UCSD-AML1 (cell line): ENCODE results near the gene TAX1BP3.
"Not testable (repeated sequence)": the region's sequence is repeated elsewhere in the genome, so short reads cannot be mapped to it uniquely, and the experiment has no call there.

Experiments used
- DNase-seq: peaks from one replicate; lab custom pipeline; 2025; ENCODE audit not compliant: unreplicated experiment; lab: John Stamatoyannopoulos, UW

The TAX1BP3 gene

GRCh38 chr17:3668279-3669084 is at the start of gene TAX1BP3, which contains the start of gene EMC6:
Gene TAX1BP3 (minus strand): TSS chr17:3668578. CDS start chr17:3668526, 52 bp downstream.
Gene EMC6 (plus strand): TSS chr17:3668812. CDS start chr17:3669147, 335 bp downstream.
- peak; percentile 99 for DNase-seq

GRCh38 chr17:3715296-3715695 is 46.9 kb upstream of the TAX1BP3 start:
- DNase-seq = no peak

GRCh38 chr17:3712811-3713463 is 44.6 kb upstream of the TAX1BP3 start:
- no peak for DNase-seq

GRCh38 chr17:3710951-3711383 is 42.6 kb upstream of the TAX1BP3 start:
- no peak for DNase-seq

- no peak for DNase-seq
Observed at GRCh38 chr17:3708366-3708765, 40.0 kb upstream of the TAX1BP3 start.

- DNase-seq = not testable (repeated sequence)
Observed at GRCh38 chr17:3705718-3705984, 37.3 kb upstream of the TAX1BP3 start.

- DNase-seq = no peak
Observed at GRCh38 chr17:3704931-3705717, 36.7 kb upstream of the TAX1BP3 start.

- DNase-seq = not testable (repeated sequence)
Observed at GRCh38 chr17:3702041-3702539, 33.7 kb upstream of the TAX1BP3 start.

GRCh38 chr17:3699951-3700350 is 31.6 kb upstream of the TAX1BP3 start:
- no peak for DNase-seq

GRCh38 chr17:3698139-3698538 is 29.8 kb upstream of the TAX1BP3 start:
- no peak for DNase-seq

- no peak for DNase-seq
Observed at GRCh38 chr17:3697103-3697476, 28.7 kb upstream of the TAX1BP3 start.

- peak; percentile 43 for DNase-seq
Observed at GRCh38 chr17:3695723-3696411, 27.5 kb upstream of the TAX1BP3 start, which contains the start of gene P2RX5. Gene P2RX5 (minus strand): TSS chr17:3696155. CDS start chr17:3696005, 150 bp downstream.

- DNase-seq = no peak
Observed at GRCh38 chr17:3695129-3695722, 26.8 kb upstream of the TAX1BP3 start.

GRCh38 chr17:3693829-3694231 is 25.5 kb upstream of the TAX1BP3 start:
- no peak for DNase-seq

GRCh38 chr17:3693141-3693540 is 24.8 kb upstream of the TAX1BP3 start:
- no peak for DNase-seq

GRCh38 chr17:3692346-3692745 is 24.0 kb upstream of the TAX1BP3 start:
- no peak for DNase-seq

- DNase-seq = no peak
Observed at GRCh38 chr17:3691617-3692067, 23.3 kb upstream of the TAX1BP3 start.

GRCh38 chr17:3690094-3690715 is 21.8 kb upstream of the TAX1BP3 start:
- no peak for DNase-seq

- DNase-seq = no peak
Observed at GRCh38 chr17:3689262-3690093, 21.1 kb upstream of the TAX1BP3 start.
